GM23338 (cell line): Measurements from ENCODE around the gene CNTNAP5. TPM values are rescaled to one million over a fixed set of nuclear protein-coding genes. Genes with fewer than 3 reads are reported as not detected.

Experiments
- ATAC-seq: fragments of 200-7000 bp; cut with Tn5 transposase; 3 replicates; pipeline ENCODE4 v1.9.1; 2020
- DNase-seq: peaks from one replicate; pipeline ENCODE4 v3.0.0-alpha.2; 2015; ENCODE audit warnings: low spot score
- H2AFZ ChIP-seq: fragments of 200-600 bp; sonication (generic); 2 replicates; pipeline ENCODE4 v1.8.0; 2016; ENCODE audit warnings: antibody characterized with exemption, mild to moderate bottlenecking, moderate library complexity
- H3F3A ChIP-seq: fragments of 200-600 bp; sonication (generic); replicated peaks from 2 replicates; pipeline ENCODE4 v1.8.0; 2017; ENCODE audit warnings: antibody characterized with exemption, mixed run types, low read depth
- H3K27ac ChIP-seq: fragments of 200-600 bp; sonication (generic); 2 replicates; pipeline ENCODE4 v1.6.1; 2016; ENCODE audit warnings: low read depth
- H3K27me3 ChIP-seq: fragments of 200-600 bp; sonication (generic); 2 replicates; pipeline ENCODE4 v1.8.0; 2016; ENCODE audit warnings: mild to moderate bottlenecking, mixed run types, moderate library complexity; ENCODE audit not compliant: insufficient read depth
- H3K36me3 ChIP-seq: fragments of 200-600 bp; sonication (generic); 2 replicates; pipeline ENCODE4 v1.8.0; 2016; ENCODE audit warnings: mild to moderate bottlenecking; ENCODE audit not compliant: insufficient read depth
- H3K4me1 ChIP-seq: fragments of 200-600 bp; sonication (generic); 2 replicates; pipeline ENCODE4 v1.8.0; 2016; ENCODE audit warnings: mild to moderate bottlenecking, moderate library complexity; ENCODE audit not compliant: insufficient read depth
- H3K4me2 ChIP-seq: fragments of 200-600 bp; sonication (generic); 2 replicates; pipeline ENCODE4 v1.7.1; 2017; ENCODE audit warnings: mixed run types
- H3K4me3 ChIP-seq: fragments of 200-600 bp; sonication (generic); 2 replicates; pipeline ENCODE4 v1.6.1; 2016; ENCODE audit warnings: mixed run types
- H3K79me2 ChIP-seq: fragments of 200-600 bp; sonication (generic); replicated peaks from 2 replicates; pipeline ENCODE4 v1.8.0; 2017; ENCODE audit warnings: mild to moderate bottlenecking; ENCODE audit not compliant: insufficient read depth
- H3K9me2 ChIP-seq: fragments of 200-600 bp; sonication (generic); 2 replicates; pipeline ENCODE4 v1.8.0; 2017; ENCODE audit not compliant: insufficient read depth
- H4K20me1 ChIP-seq: fragments of 200-600 bp; sonication (generic); replicated peaks from 2 replicates; pipeline ENCODE4 v1.8.0; 2017; ENCODE audit warnings: mild to moderate bottlenecking; ENCODE audit not compliant: insufficient read depth
- H3K27ac Mint-ChIP-seq: 2 replicates; pipeline ENCODE4 v1.8.0; 2020; ENCODE audit warnings: inconsistent platforms, mild to moderate bottlenecking, moderate library complexity, mixed read lengths
- H3K27me3 Mint-ChIP-seq: 3 replicates; pipeline ENCODE4 v1.8.0; 2022; ENCODE audit warnings: low read depth, mild to moderate bottlenecking, moderate library complexity, mixed read lengths, inconsistent platforms; ENCODE audit not compliant: insufficient read depth, poor library complexity
- H3K36me3 Mint-ChIP-seq: 3 replicates; pipeline ENCODE4 v1.8.0; 2021; ENCODE audit warnings: low read depth, mild to moderate bottlenecking, inconsistent platforms, moderate library complexity, mixed read lengths
- H3K4me1 Mint-ChIP-seq: 3 replicates; pipeline ENCODE4 v1.8.0; 2020; ENCODE audit warnings: mild to moderate bottlenecking, inconsistent platforms, mixed read lengths
- H3K4me3 Mint-ChIP-seq: 3 replicates; pipeline ENCODE4 v1.8.0; 2021; ENCODE audit warnings: moderate library complexity, mild to moderate bottlenecking, inconsistent platforms, mixed read lengths
- H3K9me3 Mint-ChIP-seq: 3 replicates; pipeline ENCODE4 v1.8.0; 2020; ENCODE audit warnings: moderate library complexity, mild to moderate bottlenecking, inconsistent platforms, mixed read lengths
- CREB1 ChIP-seq: fragments of 250-450 bp; sonication (Bioruptor Pico); IDR thresholded peaks from 2 replicates; pipeline ENCODE4 v1.5.0; 2020; ENCODE audit warnings: low read depth, mild to moderate bottlenecking, moderate library complexity
- EZH2phosphoT487 ChIP-seq: fragments of 200-600 bp; sonication (generic); IDR thresholded peaks from one replicate; pipeline ENCODE4 v1.8.1; 2018; ENCODE audit warnings: antibody characterized with exemption; ENCODE audit not compliant: unreplicated experiment
- JUNB ChIP-seq: IDR thresholded peaks from one replicate; pipeline ENCODE4 v1.6.1; 2016; ENCODE audit warnings: antibody characterized with exemption; ENCODE audit not compliant: unreplicated experiment
- NANOG ChIP-seq: IDR thresholded peaks from 2 replicates; pipeline ENCODE4 v1.6.1; 2016; ENCODE audit warnings: antibody characterized with exemption, borderline replicate concordance
- POLR2AphosphoS5 ChIP-seq: IDR thresholded peaks from 2 replicates; pipeline ENCODE4 v1.6.1; 2016; ENCODE audit warnings: antibody characterized with exemption, low read depth
- ZNF114 ChIP-seq: fragments of 250-450 bp; sonication (Bioruptor Pico); IDR thresholded peaks from 2 replicates; pipeline ENCODE4 v1.5.0; 2020; ENCODE audit warnings: mild to moderate bottlenecking, moderate library complexity
- polyA plus RNA-seq: library from polyadenylated mRNA; unstranded; fragments of >200 nt; fragmentation: Nextera tagmentation; extraction: Ambion mirVana; gene quantifications from 2 replicates; pipeline ENCODE4 v1.2.1, GENCODE V29; 2016
- total RNA-seq: library from RNA; depleted of rRNA; stranded (reverse); fragments of >200 nt; shearing (Covaris generic); gene quantifications from 2 replicates; pipeline ENCODE4 v1.2.3, GENCODE V29; 2014
- TF ChIP-seq, protein P1 (sequence below): fragments of 250-450 bp; sonication (Bioruptor Pico); IDR thresholded peaks from 2 replicates; pipeline ENCODE4 v1.5.0; 2020; ENCODE audit warnings: mild to moderate bottlenecking, moderate library complexity
- TF ChIP-seq, protein P2 (sequence below): IDR thresholded peaks from 2 replicates; pipeline ENCODE4 v1.6.1; 2016; ENCODE audit warnings: antibody characterized with exemption

CNTNAP5 gene
- total and polyA plus RNA-seq, 2 experiments from 2014 or later = 0.49 to 0.50 TPM

DNA sequence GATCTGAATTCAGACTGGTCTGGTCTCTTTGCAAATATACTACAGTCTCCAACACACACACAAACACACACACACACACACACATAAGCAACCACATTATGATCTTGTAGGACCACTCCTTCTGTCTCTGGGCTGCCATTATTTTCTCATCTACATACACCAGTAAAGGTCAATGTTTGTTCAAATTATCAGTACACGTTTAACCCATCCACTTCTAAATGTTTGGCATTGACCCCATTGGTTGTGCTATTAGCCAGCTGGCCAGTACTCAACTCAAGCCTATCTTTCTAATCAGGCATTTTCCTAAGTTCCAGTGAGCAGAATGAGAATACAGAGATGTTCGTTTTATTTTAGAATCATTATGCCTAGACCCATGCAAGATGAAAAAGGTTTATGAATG, 186.4 kb downstream of the CNTNAP5 start:
- no peak for ATAC-seq
- TF ChIP-seq ZNF114 (CRISPR knock-in tag) (no peak), CREB1 (CRISPR knock-in tag) (no peak), NANOG (no peak)
- TF ChIP-seq, protein P1, sequence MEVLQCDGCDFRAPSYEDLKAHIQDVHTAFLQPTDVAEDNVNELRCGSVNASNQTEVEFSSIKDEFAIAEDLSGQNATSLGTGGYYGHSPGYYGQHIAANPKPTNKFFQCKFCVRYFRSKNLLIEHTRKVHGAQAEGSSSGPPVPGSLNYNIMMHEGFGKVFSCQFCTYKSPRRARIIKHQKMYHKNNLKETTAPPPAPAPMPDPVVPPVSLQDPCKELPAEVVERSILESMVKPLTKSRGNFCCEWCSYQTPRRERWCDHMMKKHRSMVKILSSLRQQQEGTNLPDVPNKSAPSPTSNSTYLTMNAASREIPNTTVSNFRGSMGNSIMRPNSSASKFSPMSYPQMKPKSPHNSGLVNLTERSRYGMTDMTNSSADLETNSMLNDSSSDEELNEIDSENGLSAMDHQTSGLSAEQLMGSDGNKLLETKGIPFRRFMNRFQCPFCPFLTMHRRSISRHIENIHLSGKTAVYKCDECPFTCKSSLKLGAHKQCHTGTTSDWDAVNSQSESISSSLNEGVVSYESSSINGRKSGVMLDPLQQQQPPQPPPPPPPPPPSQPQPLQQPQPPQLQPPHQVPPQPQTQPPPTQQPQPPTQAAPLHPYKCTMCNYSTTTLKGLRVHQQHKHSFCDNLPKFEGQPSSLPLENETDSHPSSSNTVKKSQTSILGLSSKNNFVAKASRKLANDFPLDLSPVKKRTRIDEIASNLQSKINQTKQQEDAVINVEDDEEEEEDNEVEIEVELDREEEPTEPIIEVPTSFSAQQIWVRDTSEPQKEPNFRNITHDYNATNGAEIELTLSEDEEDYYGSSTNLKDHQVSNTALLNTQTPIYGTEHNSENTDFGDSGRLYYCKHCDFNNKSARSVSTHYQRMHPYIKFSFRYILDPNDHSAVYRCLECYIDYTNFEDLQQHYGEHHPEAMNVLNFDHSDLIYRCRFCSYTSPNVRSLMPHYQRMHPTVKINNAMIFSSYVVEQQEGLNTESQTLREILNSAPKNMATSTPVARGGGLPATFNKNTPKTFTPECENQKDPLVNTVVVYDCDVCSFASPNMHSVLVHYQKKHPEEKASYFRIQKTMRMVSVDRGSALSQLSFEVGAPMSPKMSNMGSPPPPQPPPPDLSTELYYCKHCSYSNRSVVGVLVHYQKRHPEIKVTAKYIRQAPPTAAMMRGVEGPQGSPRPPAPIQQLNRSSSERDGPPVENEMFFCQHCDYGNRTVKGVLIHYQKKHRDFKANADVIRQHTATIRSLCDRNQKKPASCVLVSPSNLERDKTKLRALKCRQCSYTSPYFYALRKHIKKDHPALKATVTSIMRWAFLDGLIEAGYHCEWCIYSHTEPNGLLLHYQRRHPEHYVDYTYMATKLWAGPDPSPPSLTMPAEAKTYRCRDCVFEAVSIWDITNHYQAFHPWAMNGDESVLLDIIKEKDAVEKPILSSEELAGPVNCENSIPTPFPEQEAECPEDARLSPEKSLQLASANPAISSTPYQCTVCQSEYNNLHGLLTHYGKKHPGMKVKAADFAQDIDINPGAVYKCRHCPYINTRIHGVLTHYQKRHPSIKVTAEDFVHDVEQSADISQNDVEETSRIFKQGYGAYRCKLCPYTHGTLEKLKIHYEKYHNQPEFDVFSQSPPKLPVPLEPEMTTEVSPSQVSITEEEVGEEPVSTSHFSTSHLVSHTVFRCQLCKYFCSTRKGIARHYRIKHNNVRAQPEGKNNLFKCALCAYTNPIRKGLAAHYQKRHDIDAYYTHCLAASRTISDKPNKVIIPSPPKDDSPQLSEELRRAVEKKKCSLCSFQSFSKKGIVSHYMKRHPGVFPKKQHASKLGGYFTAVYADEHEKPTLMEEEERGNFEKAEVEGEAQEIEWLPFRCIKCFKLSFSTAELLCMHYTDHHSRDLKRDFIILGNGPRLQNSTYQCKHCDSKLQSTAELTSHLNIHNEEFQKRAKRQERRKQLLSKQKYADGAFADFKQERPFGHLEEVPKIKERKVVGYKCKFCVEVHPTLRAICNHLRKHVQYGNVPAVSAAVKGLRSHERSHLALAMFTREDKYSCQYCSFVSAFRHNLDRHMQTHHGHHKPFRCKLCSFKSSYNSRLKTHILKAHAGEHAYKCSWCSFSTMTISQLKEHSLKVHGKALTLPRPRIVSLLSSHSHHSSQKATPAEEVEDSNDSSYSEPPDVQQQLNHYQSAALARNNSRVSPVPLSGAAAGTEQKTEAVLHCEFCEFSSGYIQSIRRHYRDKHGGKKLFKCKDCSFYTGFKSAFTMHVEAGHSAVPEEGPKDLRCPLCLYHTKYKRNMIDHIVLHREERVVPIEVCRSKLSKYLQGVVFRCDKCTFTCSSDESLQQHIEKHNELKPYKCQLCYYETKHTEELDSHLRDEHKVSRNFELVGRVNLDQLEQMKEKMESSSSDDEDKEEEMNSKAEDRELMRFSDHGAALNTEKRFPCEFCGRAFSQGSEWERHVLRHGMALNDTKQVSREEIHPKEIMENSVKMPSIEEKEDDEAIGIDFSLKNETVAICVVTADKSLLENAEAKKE (CRISPR knock-in tag) = no peak

DNA sequence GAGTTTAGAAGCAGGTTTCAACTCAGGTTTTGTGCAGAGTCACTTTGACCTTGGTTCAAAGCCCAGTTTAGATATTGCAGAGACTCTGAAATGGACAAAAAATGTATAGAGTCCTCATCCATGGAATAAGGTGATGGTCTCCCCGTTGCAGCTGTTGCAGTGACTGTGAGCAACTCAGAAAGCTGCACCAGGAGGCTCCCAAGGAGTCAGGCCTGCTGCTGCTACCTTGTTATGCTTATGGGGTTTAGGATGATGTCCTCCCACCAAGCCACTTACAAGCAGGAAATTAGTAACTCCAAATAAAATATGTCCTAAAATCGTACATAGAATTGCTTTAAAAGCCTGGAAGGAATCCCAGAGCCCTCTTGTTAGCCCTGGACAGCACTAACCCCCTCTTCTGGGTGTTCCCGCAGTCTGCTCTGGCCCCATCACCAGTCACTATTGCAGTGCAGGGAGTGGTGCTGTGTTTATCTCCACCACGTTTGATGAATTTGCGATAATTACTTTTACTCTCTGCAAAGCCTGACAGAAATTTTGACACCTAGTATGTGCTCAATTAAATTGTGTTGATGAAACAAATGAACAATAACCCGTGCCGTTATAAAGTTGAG, 189.0 kb downstream of the CNTNAP5 start:
- Mint-ChIP-seq H3K27ac (no peak overlapping the region), H3K4me3 (no peak overlapping the region), H3K36me3 (no peaks in the 10 kb centered on the region), H3K9me3 (no peaks in the 10 kb centered on the region), H3K4me1 (peaks cover 9% of the 10 kb centered on the region), H3K27me3 (no peaks in the 10 kb centered on the region)
- no peaks in the 10 kb centered on the region for H3K79me2 ChIP-seq
- H3K36me3 ChIP-seq = no peaks in the 10 kb centered on the region
- no peak overlapping the region for H3K4me2 ChIP-seq
- ATAC-seq = peak; percentile 81
- H3F3A ChIP-seq = no peaks in the 10 kb centered on the region
- no peaks in the 10 kb centered on the region for H3K27me3 ChIP-seq
- H3K27ac ChIP-seq = no peak overlapping the region
- H3K4me1 ChIP-seq = no peaks in the 10 kb centered on the region
- H4K20me1 ChIP-seq = no peaks in the 10 kb centered on the region
- TF ChIP-seq EZH2phosphoT487 (no peak), POLR2AphosphoS5 (no peak), CREB1 (CRISPR knock-in tag) (no peak), JUNB (no peak)
- TF ChIP-seq, protein P2, sequence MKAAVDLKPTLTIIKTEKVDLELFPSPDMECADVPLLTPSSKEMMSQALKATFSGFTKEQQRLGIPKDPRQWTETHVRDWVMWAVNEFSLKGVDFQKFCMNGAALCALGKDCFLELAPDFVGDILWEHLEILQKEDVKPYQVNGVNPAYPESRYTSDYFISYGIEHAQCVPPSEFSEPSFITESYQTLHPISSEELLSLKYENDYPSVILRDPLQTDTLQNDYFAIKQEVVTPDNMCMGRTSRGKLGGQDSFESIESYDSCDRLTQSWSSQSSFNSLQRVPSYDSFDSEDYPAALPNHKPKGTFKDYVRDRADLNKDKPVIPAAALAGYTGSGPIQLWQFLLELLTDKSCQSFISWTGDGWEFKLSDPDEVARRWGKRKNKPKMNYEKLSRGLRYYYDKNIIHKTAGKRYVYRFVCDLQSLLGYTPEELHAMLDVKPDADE = no peak
- H3K4me3 ChIP-seq = no peak overlapping the region
- H3K9me2 ChIP-seq = 0 out of 2 replicates have a peak, but pooled peaks cover 3% of the 10 kb centered on the region
- peak overlapping the region; percentile 64; the same call in 1 of the 2 replicates for H2AFZ ChIP-seq
- DNase-seq = peak; percentile 18

More for the DNA sequence above, 186.4 kb downstream of the CNTNAP5 start:
- H3K36me3 ChIP-seq = no peaks in the 10 kb centered on the region
- H3K27ac ChIP-seq = no peak overlapping the region
- no peak overlapping the region for H2AFZ ChIP-seq
- no peaks in the 10 kb centered on the region for H3K9me3 Mint-ChIP-seq
- H3F3A ChIP-seq = no peaks in the 10 kb centered on the region
- H3K9me2 ChIP-seq = peaks cover 15% of the 10 kb centered on the region; the same call in 1 of the 2 replicates
- no peaks in the 10 kb centered on the region for H3K4me1 ChIP-seq
- no peaks in the 10 kb centered on the region for H3K27me3 Mint-ChIP-seq
- no peak overlapping the region for H3K4me2 ChIP-seq
- no peak for DNase-seq
- H3K27me3 ChIP-seq = no peaks in the 10 kb centered on the region
- H3K4me3 Mint-ChIP-seq = no peak overlapping the region
- no peaks in the 10 kb centered on the region for H3K36me3 Mint-ChIP-seq
- peaks cover 9% of the 10 kb centered on the region for H3K4me1 Mint-ChIP-seq
- no peak overlapping the region for H3K27ac Mint-ChIP-seq
- H3K4me3 ChIP-seq = no peak overlapping the region
- no peaks in the 10 kb centered on the region for H3K79me2 ChIP-seq
- H4K20me1 ChIP-seq = no peaks in the 10 kb centered on the region
